Endothelial cell of umbilical vein (primary cell): ENCODE data around the gene SRRM4. TPM values are rescaled to one million over a fixed set of nuclear protein-coding genes. Genes with fewer than 3 reads are reported as not detected.

Experiments used
- BruUV-seq: library from RNA; stranded (reverse); fragments of 400-500 nt; replicated peaks from 2 replicates; lab custom pipeline; 2021; lab: Mats Ljungman, UMichigan
- CTCF ChIA-PET: fragments of 300-600, 350-600 bp; sonication (Branson Sonifier 250); formaldehyde crosslinking; loops from one replicate; lab custom pipeline; 2021; ENCODE audit warnings: antibody characterized with exemption, inconsistent platforms; lab: Charles Lee
- POLR2A ChIA-PET: fragments of 300-600, 350-600 bp; sonication (Branson Sonifier 250); formaldehyde crosslinking; loops from one replicate; lab custom pipeline; 2021; ENCODE audit warnings: antibody characterized with exemption, inconsistent platforms; lab: Charles Lee
- DNase-seq: peaks from one replicate; pipeline ENCODE4 v3.0.0-alpha.2; 2011; ENCODE audit warnings: low read depth, low spot score
- FAIRE-seq: peaks from 2 replicates; lab custom pipeline; 2011; peaks lifted over from hg19 to GRCh38; lab: Jason Lieb, UNC
- H2AFZ ChIP-seq: 2 replicates; pipeline ENCODE4 v1.6.0; 2012; ENCODE audit warnings: low read depth, low read length, control low read depth, inconsistent platforms
- H3K27ac ChIP-seq: 2 replicates; pipeline ENCODE4 v1.5.1; 2011; ENCODE audit warnings: low read depth, mild to moderate bottlenecking, control low read depth, low read length, moderate library complexity; ENCODE audit not compliant: insufficient read depth
- H3K27me3 ChIP-seq, 2 experiments: 2 replicates each; pipeline versions ENCODE4 v1.6.0 to v1.6.1; 2011; ENCODE audit warnings: low read length in 2 of 2, mixed read lengths in 1 of 2; ENCODE audit not compliant: control insufficient read depth in 2 of 2, insufficient read depth in 2 of 2
- H3K36me3 ChIP-seq, 2 experiments: 2 replicates in 1 of 2; 3 replicates in 1 of 2; pipeline ENCODE4 v1.5.1; 2011; ENCODE audit warnings: low read length in 2 of 2, mild to moderate bottlenecking in 1 of 2, moderate library complexity in 1 of 2; ENCODE audit not compliant: control insufficient read depth in 2 of 2, insufficient read depth in 2 of 2; ENCODE audit errors: extremely low read depth in 1 of 2
- H3K4me1 ChIP-seq: 3 replicates; pipeline ENCODE4 v1.5.1; 2011; ENCODE audit warnings: mild to moderate bottlenecking, low read length; ENCODE audit not compliant: control insufficient read depth, insufficient read depth; ENCODE audit errors: extremely low read depth
- H3K4me2 ChIP-seq: 2 replicates; pipeline ENCODE4 v1.6.1; 2011; ENCODE audit warnings: low read length, control low read depth, mixed read lengths; ENCODE audit not compliant: insufficient read depth
- H3K4me3 ChIP-seq, 3 experiments: fragments of 200-600 bp in 1 of 3; sonication (generic), shearing (Covaris generic) in 1 of 3; replicated peaks in 1 of 3; 2 replicates each; pipeline ENCODE4 v1.5.1; 2011 to 2016; ENCODE audit warnings: control low read depth in 3 of 3, low read length in 3 of 3, mild to moderate bottlenecking in 2 of 3, inconsistent platforms in 1 of 3, low read depth in 1 of 3, moderate library complexity in 1 of 3; ENCODE audit not compliant: insufficient read depth in 1 of 3
- H3K79me2 ChIP-seq: 2 replicates; pipeline ENCODE4 v1.6.0; 2012; ENCODE audit warnings: low read length, inconsistent platforms; ENCODE audit not compliant: control insufficient read depth, insufficient read depth
- H3K9ac ChIP-seq: replicated peaks from 2 replicates; pipeline ENCODE3; 2011; ENCODE audit warnings: low read length, control low read depth; ENCODE audit not compliant: insufficient read depth; ENCODE audit errors: extremely low read depth
- H3K9me1 ChIP-seq: replicated peaks from 3 replicates; pipeline ENCODE4 v1.6.0; 2011; ENCODE audit warnings: mild to moderate bottlenecking, low read length; ENCODE audit not compliant: control insufficient read depth, insufficient read depth; ENCODE audit errors: extremely low read depth
- H3K9me3 ChIP-seq: replicated peaks from 2 replicates; pipeline ENCODE4 v1.5.1; 2012; ENCODE audit warnings: low read length, inconsistent platforms; ENCODE audit not compliant: control insufficient read depth, insufficient read depth
- H4K20me1 ChIP-seq: replicated peaks from 2 replicates; pipeline ENCODE3; 2011; ENCODE audit warnings: mild to moderate bottlenecking, low read length; ENCODE audit not compliant: control insufficient read depth, insufficient read depth; ENCODE audit errors: extremely low read depth
- EZH2 ChIP-seq: IDR thresholded peaks from 2 replicates; pipeline ENCODE4 v1.6.1; 2012; ENCODE audit warnings: borderline replicate concordance, low read depth, mild to moderate bottlenecking, moderate library complexity, low read length, inconsistent platforms; ENCODE audit not compliant: severe bottlenecking
- FOS ChIP-seq: IDR thresholded peaks from 2 replicates; pipeline ENCODE4 v1.6.1; 2011; ENCODE audit warnings: mild to moderate bottlenecking, low read length, moderate library complexity, borderline replicate concordance; ENCODE audit not compliant: insufficient read depth
- GATA2 ChIP-seq: IDR thresholded peaks from 2 replicates; pipeline ENCODE4 v1.7.0; 2011; ENCODE audit warnings: low read depth, mild to moderate bottlenecking, moderate library complexity, mixed read lengths, low read length; ENCODE audit not compliant: insufficient read length, insufficient read depth
- JUN ChIP-seq: IDR thresholded peaks from 2 replicates; pipeline ENCODE4 v1.6.1; 2011; ENCODE audit warnings: borderline replicate concordance, low read depth; ENCODE audit not compliant: insufficient read length, insufficient read depth
- MYC ChIP-seq: IDR thresholded peaks from one replicate; pipeline ENCODE4 v1.6.1; 2011; ENCODE audit warnings: mild to moderate bottlenecking, low read depth, low read length
- POLR2A ChIP-seq: IDR thresholded peaks from 2 replicates; pipeline ENCODE4 v1.6.1; 2012; ENCODE audit warnings: low read depth, mild to moderate bottlenecking, control low read depth, low read length
- POLR2AphosphoS5 ChIP-seq: IDR thresholded peaks from 2 replicates; pipeline ENCODE4 v1.6.1; 2012; ENCODE audit warnings: low read depth, mild to moderate bottlenecking, control low read depth, low read length, moderate library complexity; ENCODE audit not compliant: insufficient read depth
- dilution Hi-C: fragments of 300-500 bp; cut with MboI; formaldehyde crosslinking; loops from one replicate; pipeline ENCODE4 v1.15.0; 2019; ENCODE audit warnings: low sequenced_read_pairs; ENCODE audit not compliant: extremely low pct_ligation_motif_present
- intact Hi-C: fragments of 100-400 bp; cut with micrococcal nuclease; formaldehyde crosslinking; loops from one replicate; pipeline ENCODE4 v1.10.0; 2022
- polyA plus RNA-seq, 4 experiments: library from polyadenylated mRNA; depleted of rRNA in 3 of 4; stranded (reverse) in 3 of 4; unstranded in 1 of 4; fragments of >200 nt; gene quantifications; 2 replicates each; pipeline versions ENCODE4 v1.2.1 to v1.2.3, GENCODE V29; 2011 to 2012; ENCODE audit warnings: missing spikeins in 1 of 4
- total RNA-seq: library from RNA; stranded (reverse); gene quantifications from 2 replicates; pipeline ENCODE4 v1.2.3, GENCODE V29; 2021
- TF ChIP-seq, protein P1 (sequence below): IDR thresholded peaks from 2 replicates; pipeline ENCODE4 v1.6.1; 2011; ENCODE audit not compliant: insufficient read depth, insufficient read length
- TF ChIP-seq, protein P2 (sequence below), 2 donors: IDR thresholded peaks; 1 replicate in 1 of 2; 2 replicates in 1 of 2; pipeline ENCODE4 v1.5.1; 2011; ENCODE audit warnings: low read length in 2 of 2, mild to moderate bottlenecking in 2 of 2, moderate library complexity in 2 of 2, control low read depth in 1 of 2, inconsistent platforms in 1 of 2, low read depth in 1 of 2; ENCODE audit not compliant: insufficient read depth in 1 of 2; ENCODE audit errors: extremely low read depth in 1 of 2

The SRRM4 gene
- total and polyA plus RNA-seq, 2 donors (not counting 3 experiments of a cell fraction or from before 2014, with no cell fraction given) = not detected

DNA sequence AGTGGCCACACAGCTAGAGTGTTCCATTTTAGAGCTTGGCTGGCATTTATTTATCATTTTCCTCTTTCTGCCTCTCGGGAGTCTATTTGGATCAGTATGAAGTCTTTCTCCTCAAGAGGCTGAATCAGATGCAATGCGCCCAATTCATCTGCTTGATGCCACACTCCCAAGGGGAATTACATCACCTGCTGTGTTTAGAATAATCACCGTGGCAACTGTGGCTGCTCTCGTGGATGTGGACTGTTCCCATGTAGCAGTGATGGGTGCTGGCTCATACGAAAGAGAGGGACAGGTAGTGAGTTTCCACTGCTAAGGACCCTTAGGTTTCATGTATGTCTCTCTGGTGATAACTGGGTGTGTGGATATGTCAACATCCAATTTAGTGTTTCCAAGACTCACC lies 70.7 kb downstream of the SRRM4 start:
- BruUV-seq = no TSS peak
- H3K9me1 ChIP-seq = no peaks in the 10 kb centered on the region
- POLR2A ChIA-PET = no interaction called here
- DNase-seq (no peak), FAIRE-seq (no peak)
- H3K4me1 ChIP-seq = no peaks in the 10 kb centered on the region
- no peak overlapping the region for H3K4me2 ChIP-seq
- no peaks in the 10 kb centered on the region for H3K27me3 ChIP-seq
- no peaks in the 10 kb centered on the region for H3K9me3 ChIP-seq
- no peak overlapping the region for H2AFZ ChIP-seq
- H3K27ac ChIP-seq = no peak overlapping the region
- no peaks in the 10 kb centered on the region for H4K20me1 ChIP-seq
- no peaks in the 10 kb centered on the region for H3K79me2 ChIP-seq
- TF ChIP-seq EZH2 (no peak), FOS (no peak), POLR2AphosphoS5 (no peak), GATA2 (no peak), MYC (no peak), JUN (no peak), POLR2A (no peak)
- TF ChIP-seq, protein P1, sequence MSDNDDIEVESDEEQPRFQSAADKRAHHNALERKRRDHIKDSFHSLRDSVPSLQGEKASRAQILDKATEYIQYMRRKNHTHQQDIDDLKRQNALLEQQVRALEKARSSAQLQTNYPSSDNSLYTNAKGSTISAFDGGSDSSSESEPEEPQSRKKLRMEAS = no peak
- TF ChIP-seq, protein P2, sequence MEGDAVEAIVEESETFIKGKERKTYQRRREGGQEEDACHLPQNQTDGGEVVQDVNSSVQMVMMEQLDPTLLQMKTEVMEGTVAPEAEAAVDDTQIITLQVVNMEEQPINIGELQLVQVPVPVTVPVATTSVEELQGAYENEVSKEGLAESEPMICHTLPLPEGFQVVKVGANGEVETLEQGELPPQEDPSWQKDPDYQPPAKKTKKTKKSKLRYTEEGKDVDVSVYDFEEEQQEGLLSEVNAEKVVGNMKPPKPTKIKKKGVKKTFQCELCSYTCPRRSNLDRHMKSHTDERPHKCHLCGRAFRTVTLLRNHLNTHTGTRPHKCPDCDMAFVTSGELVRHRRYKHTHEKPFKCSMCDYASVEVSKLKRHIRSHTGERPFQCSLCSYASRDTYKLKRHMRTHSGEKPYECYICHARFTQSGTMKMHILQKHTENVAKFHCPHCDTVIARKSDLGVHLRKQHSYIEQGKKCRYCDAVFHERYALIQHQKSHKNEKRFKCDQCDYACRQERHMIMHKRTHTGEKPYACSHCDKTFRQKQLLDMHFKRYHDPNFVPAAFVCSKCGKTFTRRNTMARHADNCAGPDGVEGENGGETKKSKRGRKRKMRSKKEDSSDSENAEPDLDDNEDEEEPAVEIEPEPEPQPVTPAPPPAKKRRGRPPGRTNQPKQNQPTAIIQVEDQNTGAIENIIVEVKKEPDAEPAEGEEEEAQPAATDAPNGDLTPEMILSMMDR (IDR thresholded peaks at IDR 0.05; ENCODE audit: extremely low read depth in 1 of 2, insufficient read depth in 1 of 2, low read depth in 1 of 2, low read length in 2 of 2) = no peak
- CTCF ChIA-PET = no interaction called here
- H3K4me3 ChIP-seq = no peak overlapping the region
- dilution Hi-C loops = no loop called here
- no peak overlapping the region for H3K9ac ChIP-seq
- no peaks in the 10 kb centered on the region for H3K36me3 ChIP-seq
- intact Hi-C loops = no loop called here
